Measurements from ENCODE around the gene SLC6A17. TPM values are rescaled to one million over a fixed set of nuclear protein-coding genes. Genes with fewer than 3 reads are reported as not detected.

The SLC6A17 gene
- total RNA-seq, 2 experiments from 2014 or later = not detected

DNA sequence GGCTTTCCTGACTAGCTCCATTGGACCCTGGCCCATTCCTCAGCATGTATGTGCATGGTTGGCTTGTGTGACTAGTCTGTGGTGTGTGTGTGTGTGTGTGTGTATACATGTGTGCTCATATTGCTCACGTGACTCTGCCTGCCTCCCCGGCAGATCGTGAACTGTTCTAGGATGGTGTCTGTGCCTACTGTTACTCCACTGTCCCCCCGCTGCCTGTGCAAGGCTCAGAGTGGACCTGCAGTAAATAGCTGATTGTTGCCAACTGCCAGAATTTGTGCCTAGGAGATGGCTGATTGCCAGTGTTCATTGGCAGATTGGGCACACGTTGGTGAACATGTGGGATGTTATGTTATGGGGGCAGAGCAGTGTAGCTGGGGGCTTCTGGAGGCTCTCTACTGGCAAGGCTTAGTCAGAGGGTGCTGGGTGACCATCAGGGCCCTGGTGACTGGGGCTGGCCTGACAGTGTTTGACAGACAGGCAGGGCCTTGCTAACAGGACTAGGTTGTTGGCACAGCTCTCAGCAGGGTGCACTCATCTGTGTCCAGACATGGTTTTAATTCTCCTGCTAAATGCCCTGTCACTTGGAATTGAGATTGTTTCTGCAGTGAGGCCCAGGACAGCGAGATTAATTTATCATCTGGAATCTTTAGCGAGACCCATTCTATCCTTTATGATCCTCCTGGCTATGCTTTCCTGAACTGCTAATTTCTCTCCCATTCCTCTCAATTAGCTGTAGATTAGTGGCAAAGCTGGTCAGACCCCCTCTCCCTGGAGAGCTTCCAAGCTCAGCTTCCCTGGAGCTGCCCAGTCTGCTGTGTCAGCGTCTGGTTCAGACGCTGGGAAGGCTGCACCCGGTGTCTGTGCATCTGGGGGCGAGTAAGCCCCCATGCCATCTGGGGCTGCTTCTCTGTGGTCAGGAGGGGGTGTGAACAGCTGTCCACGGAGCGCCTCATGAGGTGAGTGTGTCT lies 20.8 kb downstream of the SLC6A17 start:
- ATAC-seq (ENCODE audit: poor library complexity) = no peak
- no peaks in the 10 kb centered on the region for H3K36me3 ChIP-seq (ENCODE audit: insufficient read depth, low read length)
- peaks cover 20% of the 10 kb centered on the region for H3K27me3 Mint-ChIP-seq
- no peaks in the 10 kb centered on the region for H3K4me1 ChIP-seq (ENCODE audit: insufficient read depth, low read length)
- no peaks in the 10 kb centered on the region for H3K4me1 Mint-ChIP-seq (ENCODE audit: low read depth)
- ChIA-PET CTCF (no interaction called here), POLR2A (no interaction called here)
- H3K9me3 ChIP-seq (ENCODE audit: control insufficient read depth in 1 of 2, insufficient read depth in 1 of 2, low read length in 2 of 2) = no peaks in the 10 kb centered on the region
- H3K4me3 Mint-ChIP-seq = no peak overlapping the region
- no peak overlapping the region for H3K27ac Mint-ChIP-seq
- no peaks in the 10 kb centered on the region for H3K36me3 Mint-ChIP-seq (ENCODE audit: low read depth)
- H3K9me3 Mint-ChIP-seq = no peaks in the 10 kb centered on the region
- intact Hi-C loops (cut with DNase I, micrococcal nuclease) = no loop called here
- no peaks in the 10 kb centered on the region for H3K27me3 ChIP-seq (ENCODE audit: control insufficient read depth in 1 of 2, insufficient read depth in 2 of 2, low read length in 2 of 2)
- DNase-seq = no peak
- TF ChIP-seq, protein P1, sequence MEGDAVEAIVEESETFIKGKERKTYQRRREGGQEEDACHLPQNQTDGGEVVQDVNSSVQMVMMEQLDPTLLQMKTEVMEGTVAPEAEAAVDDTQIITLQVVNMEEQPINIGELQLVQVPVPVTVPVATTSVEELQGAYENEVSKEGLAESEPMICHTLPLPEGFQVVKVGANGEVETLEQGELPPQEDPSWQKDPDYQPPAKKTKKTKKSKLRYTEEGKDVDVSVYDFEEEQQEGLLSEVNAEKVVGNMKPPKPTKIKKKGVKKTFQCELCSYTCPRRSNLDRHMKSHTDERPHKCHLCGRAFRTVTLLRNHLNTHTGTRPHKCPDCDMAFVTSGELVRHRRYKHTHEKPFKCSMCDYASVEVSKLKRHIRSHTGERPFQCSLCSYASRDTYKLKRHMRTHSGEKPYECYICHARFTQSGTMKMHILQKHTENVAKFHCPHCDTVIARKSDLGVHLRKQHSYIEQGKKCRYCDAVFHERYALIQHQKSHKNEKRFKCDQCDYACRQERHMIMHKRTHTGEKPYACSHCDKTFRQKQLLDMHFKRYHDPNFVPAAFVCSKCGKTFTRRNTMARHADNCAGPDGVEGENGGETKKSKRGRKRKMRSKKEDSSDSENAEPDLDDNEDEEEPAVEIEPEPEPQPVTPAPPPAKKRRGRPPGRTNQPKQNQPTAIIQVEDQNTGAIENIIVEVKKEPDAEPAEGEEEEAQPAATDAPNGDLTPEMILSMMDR (IDR thresholded peaks at IDR 0.05) = no peak
- H3K27ac ChIP-seq (ENCODE audit: low read depth in 1 of 2, low read length in 2 of 2) = no peak overlapping the region
- no peak overlapping the region for H3K4me3 ChIP-seq (ENCODE audit: low read length)

DNA sequence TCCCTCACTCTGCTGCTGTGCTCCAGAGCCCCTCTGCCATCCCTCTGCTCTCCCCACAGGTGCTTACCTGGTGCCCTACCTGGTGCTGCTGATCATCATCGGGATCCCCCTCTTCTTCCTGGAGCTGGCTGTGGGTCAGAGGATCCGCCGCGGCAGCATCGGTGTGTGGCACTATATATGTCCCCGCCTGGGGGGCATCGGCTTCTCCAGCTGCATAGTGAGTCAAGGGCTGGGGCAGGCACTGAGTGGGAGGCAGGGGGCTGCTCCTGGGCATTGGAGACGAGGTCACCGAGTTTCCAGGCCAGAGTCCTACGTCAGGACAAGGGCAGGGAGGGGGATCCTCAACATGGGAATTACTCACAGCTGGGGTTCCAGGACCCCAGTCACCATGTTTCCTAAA lies 21.7 kb downstream of the SLC6A17 start:
- Histone ChIP-seq H3K36me3 (ENCODE audit: insufficient read depth, low read length) (no peaks in the 10 kb centered on the region), H3K9me3 (ENCODE audit: control insufficient read depth in 1 of 2, insufficient read depth in 1 of 2, low read length in 2 of 2) (no peaks in the 10 kb centered on the region), H3K4me3 (ENCODE audit: low read length) (no peak overlapping the region), H3K4me1 (ENCODE audit: insufficient read depth, low read length) (no peaks in the 10 kb centered on the region), H3K27ac (ENCODE audit: low read depth in 1 of 2, low read length in 2 of 2) (no peak overlapping the region), H3K27me3 (ENCODE audit: control insufficient read depth in 1 of 2, insufficient read depth in 2 of 2, low read length in 2 of 2) (no peaks in the 10 kb centered on the region)
- TF ChIP-seq, protein P1 (IDR thresholded peaks at IDR 0.05) = no peak
- Mint-ChIP-seq H3K4me3 (no peak overlapping the region), H3K27me3 (peaks cover 25% of the 10 kb centered on the region), H3K36me3 (ENCODE audit: low read depth) (no peaks in the 10 kb centered on the region), H3K9me3 (no peaks in the 10 kb centered on the region), H3K4me1 (ENCODE audit: low read depth) (no peaks in the 10 kb centered on the region), H3K27ac (no peak overlapping the region)
- intact Hi-C loops (cut with DNase I, micrococcal nuclease) = no loop called here
- CTCF ChIA-PET = no interaction called here
- POLR2A ChIA-PET = no interaction called here
- no peak for DNase-seq
- ATAC-seq (ENCODE audit: poor library complexity) = no peak

DNA sequence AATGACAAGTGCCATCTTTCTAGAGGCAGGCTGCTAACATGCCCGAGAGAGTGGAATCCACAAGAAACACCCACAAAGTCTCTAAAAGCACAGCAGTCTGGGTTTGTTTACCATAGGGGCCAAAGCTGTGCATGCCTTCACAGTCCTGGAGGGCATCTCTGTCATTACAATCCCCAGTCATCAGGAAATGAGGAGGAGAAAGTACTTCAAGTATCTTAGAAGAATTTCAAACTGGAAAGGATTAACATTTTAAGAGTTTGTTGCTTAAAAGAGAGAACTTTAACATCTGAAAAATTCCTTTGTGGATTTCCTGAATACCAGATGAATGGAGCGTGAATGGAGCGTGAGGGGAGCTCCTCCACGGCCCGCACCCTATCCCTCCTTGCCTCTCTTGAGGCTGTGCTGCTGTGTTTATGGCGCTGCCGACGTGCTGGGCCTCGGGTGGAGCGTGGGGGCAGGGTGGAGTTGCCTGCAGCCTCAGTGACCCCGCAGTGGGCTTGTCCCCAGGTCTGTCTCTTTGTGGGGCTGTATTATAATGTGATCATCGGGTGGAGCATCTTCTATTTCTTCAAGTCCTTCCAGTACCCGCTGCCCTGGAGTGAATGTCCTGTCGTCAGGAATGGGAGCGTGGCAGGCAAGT lies 23.3 kb downstream of the SLC6A17 start:
- no peak overlapping the region for H3K27ac Mint-ChIP-seq
- intact Hi-C loops (cut with DNase I, micrococcal nuclease) = no loop called here
- TF ChIP-seq, protein P1 (IDR thresholded peaks at IDR 0.05) = no peak
- ATAC-seq (ENCODE audit: poor library complexity) (no peak), DNase-seq (no peak)
- POLR2A ChIA-PET = no interaction called here
- H3K4me3 Mint-ChIP-seq = no peak overlapping the region
- H3K4me1 Mint-ChIP-seq (ENCODE audit: low read depth) = no peaks in the 10 kb centered on the region
- Histone ChIP-seq H3K9me3 (ENCODE audit: control insufficient read depth in 1 of 2, insufficient read depth in 1 of 2, low read length in 2 of 2) (no peaks in the 10 kb centered on the region), H3K4me3 (ENCODE audit: low read length) (no peak overlapping the region), H3K27ac (ENCODE audit: low read depth in 1 of 2, low read length in 2 of 2) (no peak overlapping the region), H3K4me1 (ENCODE audit: insufficient read depth, low read length) (no peaks in the 10 kb centered on the region), H3K36me3 (ENCODE audit: insufficient read depth, low read length) (no peaks in the 10 kb centered on the region), H3K27me3 (ENCODE audit: control insufficient read depth in 1 of 2, insufficient read depth in 2 of 2, low read length in 2 of 2) (peaks cover 0 to 3% of the 10 kb centered on the region in 2 experiments)
- H3K9me3 Mint-ChIP-seq = no peaks in the 10 kb centered on the region
- H3K36me3 Mint-ChIP-seq (ENCODE audit: low read depth) = no peaks in the 10 kb centered on the region
- peaks cover 27% of the 10 kb centered on the region for H3K27me3 Mint-ChIP-seq
- CTCF ChIA-PET = no interaction called here
